Left lung (tissue), 10 donors: Measurements from ENCODE around the gene DTNBP1. TPM values are rescaled to one million over a fixed set of nuclear protein-coding genes. Genes with fewer than 3 reads are reported as not detected.

ENCODE experiments used
- ATAC-seq: fragments of 200-7000 bp; cut with Tn5 transposase; one replicate; pipeline ENCODE4 v1.9.1; 2020; ENCODE audit warnings: moderate library complexity
- DNase-seq, 4 donors: peaks; one replicate each; pipeline ENCODE4 v3.0.0-alpha.2; 2013 to 2020
- H3K27ac ChIP-seq, 2 donors: fragments of 200-600 bp; sonication (generic) in 1 of 2; one replicate each; pipeline versions ENCODE4 v1.5.0 to v1.8.0; 2020 to 2021
- H3K27me3 ChIP-seq, 2 donors: fragments of 200-600 bp; sonication (generic) in 1 of 2; one replicate each; pipeline versions ENCODE4 v1.5.0 to v1.8.0; 2020 to 2021
- H3K36me3 ChIP-seq, 2 donors: fragments of 200-600 bp; sonication (generic) in 1 of 2; one replicate each; pipeline versions ENCODE4 v1.5.0 to v1.8.0; 2020 to 2021
- H3K4me1 ChIP-seq, 2 donors: fragments of 200-600 bp; one replicate each; pipeline ENCODE4 v1.8.0; 2021
- H3K4me3 ChIP-seq, 2 donors: fragments of 200-600 bp; sonication (generic) in 1 of 2; one replicate each; pipeline versions ENCODE4 v1.5.0 to v1.8.0; 2020 to 2021; ENCODE audit warnings: mild to moderate bottlenecking in 1 of 2
- H3K9me3 ChIP-seq, 2 donors: fragments of 200-600 bp; sonication (generic) in 1 of 2; one replicate each; pipeline versions ENCODE4 v1.5.0 to v1.8.0; 2020 to 2021
- intact Hi-C, 2 donors: fragments of 100-400 bp; cut with DNase I; formaldehyde crosslinking; loops; one replicate each; pipeline versions ENCODE4 v1.11.2 to v1.14.2; 2022
- polyA plus RNA-seq, 6 donors: library from polyadenylated mRNA; unstranded; fragments of 120-200 nt; gene quantifications; one replicate each; pipeline ENCODE4 v1.2.1, GENCODE V29; 2013; ENCODE audit not compliant: insufficient read length in 6 of 6
- total RNA-seq, 2 donors: library from RNA; stranded (reverse); fragmentation: NEBNext Ultra II Directional; extraction: Animal tissue kit (Norgen Biotek cat#: 25700); gene quantifications; one replicate each; pipeline ENCODE4 v1.2.1, GENCODE V29; 2021
- TF ChIP-seq, protein P1 (sequence below), 2 donors: fragments of 200-600 bp; sonication (generic) in 1 of 2; IDR thresholded peaks; one replicate each; pipeline versions ENCODE4 v1.5.0 to v1.8.0; 2021; ENCODE audit warnings: antibody characterized with exemption in 2 of 2
- donor health status: DM: no; HTN: yes; CAD: no.
- donor health status: DM: no; HTN: no; CAD: no.

DTNBP1 gene
- total and polyA plus RNA-seq, 8 donors = 15.3 to 18.5 (median 16.2) TPM

DNA sequence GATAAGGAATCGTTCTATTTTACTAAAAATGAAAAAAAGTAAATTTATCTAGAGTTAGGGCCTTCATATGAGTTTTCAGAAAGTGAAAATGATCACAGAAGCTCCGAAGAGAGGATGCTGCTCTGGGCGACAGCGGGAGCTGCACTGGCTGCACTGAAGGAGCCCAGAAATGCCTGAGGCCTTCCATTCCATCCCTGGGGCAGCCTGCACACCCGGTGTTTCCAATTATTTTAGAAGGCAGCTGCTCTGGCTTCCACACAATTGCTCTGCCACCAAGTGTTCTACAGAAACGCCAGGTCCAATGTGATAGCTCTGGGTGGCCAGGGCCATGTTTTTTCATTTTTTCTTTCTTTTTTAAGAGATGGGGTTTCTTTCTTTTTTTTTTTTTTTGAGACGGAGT is 3.6 kb downstream of the DTNBP1 start:
- no peak for ATAC-seq
- DNase-seq = no peak

DNA sequence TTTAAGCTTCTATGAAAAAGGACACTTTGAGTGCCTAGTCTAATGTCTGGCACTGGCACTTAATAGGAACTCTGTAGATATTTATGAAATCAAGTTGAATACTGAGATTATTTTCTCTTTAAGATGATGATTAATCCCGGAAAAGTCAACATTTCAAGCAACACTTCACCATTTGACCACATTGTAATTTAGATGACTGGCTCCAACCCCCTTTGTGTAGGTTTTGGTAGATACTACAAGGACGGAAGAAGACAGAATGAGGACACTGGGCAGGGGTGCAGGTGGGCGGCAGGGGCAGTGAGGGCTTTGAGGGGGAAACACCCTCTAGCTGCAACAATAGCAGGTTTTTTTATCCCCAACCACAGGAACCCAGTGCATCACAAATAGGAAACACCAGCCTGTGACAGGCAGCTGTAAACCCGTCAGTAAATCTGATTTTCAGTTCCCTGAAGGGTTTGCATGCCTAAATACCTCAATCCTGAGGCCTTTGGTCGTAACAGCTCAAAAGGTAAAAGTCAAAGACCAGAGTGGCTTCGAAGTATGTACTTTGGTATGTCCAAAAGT is 4.6 kb downstream of the DTNBP1 start:
- Histone ChIP-seq H3K4me3 (no peak overlapping the region), H3K4me1 (peaks cover 0 to 31% of the 10 kb centered on the region in 2 donors), H3K27ac (no peak overlapping the region), H3K36me3 (peaks cover 0 to 6% of the 10 kb centered on the region in 2 donors), H3K27me3 (no peaks in the 10 kb centered on the region), H3K9me3 (no peaks in the 10 kb centered on the region)
- no peak for DNase-seq
- intact Hi-C loops = no loop called here
- no peak for ATAC-seq
- TF ChIP-seq, protein P1, sequence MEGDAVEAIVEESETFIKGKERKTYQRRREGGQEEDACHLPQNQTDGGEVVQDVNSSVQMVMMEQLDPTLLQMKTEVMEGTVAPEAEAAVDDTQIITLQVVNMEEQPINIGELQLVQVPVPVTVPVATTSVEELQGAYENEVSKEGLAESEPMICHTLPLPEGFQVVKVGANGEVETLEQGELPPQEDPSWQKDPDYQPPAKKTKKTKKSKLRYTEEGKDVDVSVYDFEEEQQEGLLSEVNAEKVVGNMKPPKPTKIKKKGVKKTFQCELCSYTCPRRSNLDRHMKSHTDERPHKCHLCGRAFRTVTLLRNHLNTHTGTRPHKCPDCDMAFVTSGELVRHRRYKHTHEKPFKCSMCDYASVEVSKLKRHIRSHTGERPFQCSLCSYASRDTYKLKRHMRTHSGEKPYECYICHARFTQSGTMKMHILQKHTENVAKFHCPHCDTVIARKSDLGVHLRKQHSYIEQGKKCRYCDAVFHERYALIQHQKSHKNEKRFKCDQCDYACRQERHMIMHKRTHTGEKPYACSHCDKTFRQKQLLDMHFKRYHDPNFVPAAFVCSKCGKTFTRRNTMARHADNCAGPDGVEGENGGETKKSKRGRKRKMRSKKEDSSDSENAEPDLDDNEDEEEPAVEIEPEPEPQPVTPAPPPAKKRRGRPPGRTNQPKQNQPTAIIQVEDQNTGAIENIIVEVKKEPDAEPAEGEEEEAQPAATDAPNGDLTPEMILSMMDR (IDR thresholded peaks at IDR 0.05) = no peak

More for the DNA sequence above, 3.6 kb downstream of the DTNBP1 start:
- intact Hi-C loops = no loop called here
- no peak overlapping the region for H3K4me3 ChIP-seq
- H3K27me3 ChIP-seq = no peaks in the 10 kb centered on the region
- no peak overlapping the region for H3K27ac ChIP-seq
- TF ChIP-seq, protein P1 (IDR thresholded peaks at IDR 0.05) = no peak
- H3K36me3 ChIP-seq = peaks cover 0 to 6% of the 10 kb centered on the region in 2 donors
- no peaks in the 10 kb centered on the region for H3K9me3 ChIP-seq
- peaks cover 0 to 37% of the 10 kb centered on the region in 2 donors for H3K4me1 ChIP-seq

DNA sequence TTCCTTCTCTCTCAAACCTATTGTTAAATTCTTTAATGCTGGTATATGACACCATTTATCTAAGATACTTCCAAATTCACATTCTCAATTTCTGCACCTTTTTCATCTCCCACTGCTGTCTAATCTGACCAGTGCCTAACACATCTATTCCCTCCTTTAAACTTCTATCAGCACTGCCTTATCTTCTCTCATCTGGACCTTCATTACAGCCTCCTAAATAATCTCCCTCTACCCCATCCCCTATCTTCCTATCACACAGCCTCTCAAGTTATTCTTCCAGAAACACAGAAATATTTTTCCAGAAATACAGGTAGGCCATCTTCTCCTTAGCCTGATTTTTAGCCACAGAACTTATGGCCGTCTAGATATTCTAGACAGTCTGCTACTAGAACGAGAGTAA is 5.5 kb downstream of the DTNBP1 start:
- Histone ChIP-seq H3K9me3 (no peaks in the 10 kb centered on the region), H3K27ac (no peak overlapping the region), H3K27me3 (no peaks in the 10 kb centered on the region), H3K36me3 (peaks cover 0 to 6% of the 10 kb centered on the region in 2 donors), H3K4me1 (peaks cover 0 to 26% of the 10 kb centered on the region in 2 donors), H3K4me3 (no peak overlapping the region)
- intact Hi-C loops = no loop called here
- TF ChIP-seq, protein P1 (IDR thresholded peaks at IDR 0.05) = no peak
- DNase-seq = no peak
- ATAC-seq = no peak

DNA sequence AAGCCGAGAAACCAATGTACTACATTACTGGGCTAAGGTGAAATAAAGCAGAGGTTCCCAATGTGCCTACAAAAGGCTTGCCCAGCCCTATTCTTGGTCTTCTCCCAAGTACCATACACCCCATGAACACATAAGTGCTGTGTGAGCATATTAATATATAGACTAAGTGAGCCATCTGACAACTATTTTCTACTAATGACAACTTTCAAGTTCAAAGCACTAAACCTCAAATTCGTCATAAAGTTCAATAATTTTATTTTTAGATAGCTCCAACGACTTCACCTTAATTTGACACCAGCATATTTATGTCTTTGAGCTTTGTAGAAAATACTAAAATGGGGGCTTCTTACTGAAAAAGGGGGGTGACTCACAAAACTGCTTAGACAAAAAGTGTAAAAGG is 6.7 kb downstream of the DTNBP1 start:
- TF ChIP-seq, protein P1 (IDR thresholded peaks at IDR 0.05) = no peak
- DNase-seq = no peak
- H3K4me3 ChIP-seq = no peak overlapping the region
- H3K27ac ChIP-seq = no peak overlapping the region
- no peaks in the 10 kb centered on the region for H3K9me3 ChIP-seq
- peaks cover 0 to 6% of the 10 kb centered on the region in 2 donors for H3K36me3 ChIP-seq
- intact Hi-C loops = no loop called here
- peaks cover 0 to 16% of the 10 kb centered on the region in 2 donors for H3K4me1 ChIP-seq
- H3K27me3 ChIP-seq = no peaks in the 10 kb centered on the region
- no peak for ATAC-seq

DNA sequence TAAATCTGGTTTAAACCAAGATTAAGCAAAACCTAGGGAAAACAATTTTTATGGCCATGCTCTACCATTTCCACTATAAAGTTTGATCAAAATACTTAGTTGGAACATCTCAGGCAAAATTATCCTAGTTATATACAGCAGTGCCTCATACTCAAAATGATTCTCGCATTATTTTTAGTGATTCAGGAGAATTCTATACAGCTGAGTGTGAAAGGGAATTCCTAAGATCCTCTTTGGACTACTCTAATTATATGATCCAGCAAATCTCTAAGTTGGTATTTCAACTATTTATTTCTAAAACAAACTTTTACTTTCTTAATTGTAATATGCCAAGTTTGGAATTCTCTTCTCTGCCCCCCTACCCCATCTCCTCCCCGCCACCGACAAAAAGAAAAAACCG is 8.6 kb downstream of the DTNBP1 start:
- Histone ChIP-seq H3K4me3 (no peak overlapping the region), H3K9me3 (no peaks in the 10 kb centered on the region), H3K36me3 (peaks cover 0 to 11% of the 10 kb centered on the region in 2 donors), H3K27me3 (no peaks in the 10 kb centered on the region), H3K27ac (no peak overlapping the region), H3K4me1 (peaks cover 0 to 9% of the 10 kb centered on the region in 2 donors)
- TF ChIP-seq, protein P1 (IDR thresholded peaks at IDR 0.05) = no peak
- intact Hi-C loops = no loop called here
- ATAC-seq (no peak), DNase-seq (no peak)
